AG10803 (cell line): ENCODE results near the gene TLR9.

ENCODE experiments used
- DNase-seq: peaks from one replicate; pipeline ENCODE4 v3.0.0; 2010; ENCODE audit warnings: low read depth
- H3K4me3 ChIP-seq: 2 replicates; pipeline ENCODE4 v1.5.1; 2011; ENCODE audit warnings: mild to moderate bottlenecking, low read length, control low read depth
- TF ChIP-seq, protein P1 (sequence below): conservative IDR thresholded peaks from 2 replicates; pipeline ENCODE4 v1.5.1; 2011; ENCODE audit warnings: mild to moderate bottlenecking, low read length, control low read depth, inconsistent platforms

TLR9 gene

DNA sequence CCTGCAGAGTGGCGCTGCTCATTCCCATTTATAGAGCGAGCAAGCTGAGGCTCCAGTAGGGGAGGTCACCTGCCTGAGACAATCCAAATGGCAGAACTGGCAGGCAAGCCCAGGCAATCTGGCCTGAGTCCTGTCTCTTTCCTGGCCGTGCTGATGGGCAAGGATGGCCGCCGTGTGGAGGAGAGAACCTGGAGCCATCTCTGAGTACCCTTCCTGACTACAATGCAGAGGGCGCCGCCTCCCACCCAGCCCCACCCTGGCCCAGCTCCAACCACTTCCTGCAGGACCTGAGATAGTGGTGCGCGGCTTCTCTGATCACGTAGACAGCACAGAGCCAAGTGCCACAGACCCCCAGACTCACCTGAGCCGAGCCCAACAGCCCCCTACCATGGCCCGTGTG is 7.0 kb downstream of the TLR9 start:
- TF ChIP-seq, protein P1, sequence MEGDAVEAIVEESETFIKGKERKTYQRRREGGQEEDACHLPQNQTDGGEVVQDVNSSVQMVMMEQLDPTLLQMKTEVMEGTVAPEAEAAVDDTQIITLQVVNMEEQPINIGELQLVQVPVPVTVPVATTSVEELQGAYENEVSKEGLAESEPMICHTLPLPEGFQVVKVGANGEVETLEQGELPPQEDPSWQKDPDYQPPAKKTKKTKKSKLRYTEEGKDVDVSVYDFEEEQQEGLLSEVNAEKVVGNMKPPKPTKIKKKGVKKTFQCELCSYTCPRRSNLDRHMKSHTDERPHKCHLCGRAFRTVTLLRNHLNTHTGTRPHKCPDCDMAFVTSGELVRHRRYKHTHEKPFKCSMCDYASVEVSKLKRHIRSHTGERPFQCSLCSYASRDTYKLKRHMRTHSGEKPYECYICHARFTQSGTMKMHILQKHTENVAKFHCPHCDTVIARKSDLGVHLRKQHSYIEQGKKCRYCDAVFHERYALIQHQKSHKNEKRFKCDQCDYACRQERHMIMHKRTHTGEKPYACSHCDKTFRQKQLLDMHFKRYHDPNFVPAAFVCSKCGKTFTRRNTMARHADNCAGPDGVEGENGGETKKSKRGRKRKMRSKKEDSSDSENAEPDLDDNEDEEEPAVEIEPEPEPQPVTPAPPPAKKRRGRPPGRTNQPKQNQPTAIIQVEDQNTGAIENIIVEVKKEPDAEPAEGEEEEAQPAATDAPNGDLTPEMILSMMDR = no peak
- H3K4me3 ChIP-seq = no peak overlapping the region

DNA sequence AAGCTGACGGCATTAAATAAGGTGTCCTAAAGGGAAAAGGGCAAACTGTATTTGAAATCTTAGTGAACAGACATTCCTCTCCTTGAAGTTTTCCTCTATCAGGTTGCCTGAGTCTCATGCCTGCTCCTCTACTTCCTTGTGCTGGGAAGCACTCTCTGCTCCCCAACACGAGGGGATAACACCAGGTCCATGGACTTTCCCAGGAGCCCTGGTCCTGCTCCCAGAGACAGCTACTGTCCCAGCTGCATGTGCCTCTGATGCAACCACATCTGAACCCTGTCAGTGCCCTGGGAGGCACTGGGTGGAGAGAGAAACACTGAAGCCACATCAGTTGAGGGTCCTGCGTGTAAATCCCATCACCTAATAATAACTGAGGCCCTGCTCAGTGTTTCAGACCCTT is 7.4 kb downstream of the TLR9 start:
- no peak overlapping the region for H3K4me3 ChIP-seq
- TF ChIP-seq, protein P1 = no peak
- DNase-seq = no peak

More for the DNA sequence above, 7.0 kb downstream of the TLR9 start:
- no peak for DNase-seq

DNA sequence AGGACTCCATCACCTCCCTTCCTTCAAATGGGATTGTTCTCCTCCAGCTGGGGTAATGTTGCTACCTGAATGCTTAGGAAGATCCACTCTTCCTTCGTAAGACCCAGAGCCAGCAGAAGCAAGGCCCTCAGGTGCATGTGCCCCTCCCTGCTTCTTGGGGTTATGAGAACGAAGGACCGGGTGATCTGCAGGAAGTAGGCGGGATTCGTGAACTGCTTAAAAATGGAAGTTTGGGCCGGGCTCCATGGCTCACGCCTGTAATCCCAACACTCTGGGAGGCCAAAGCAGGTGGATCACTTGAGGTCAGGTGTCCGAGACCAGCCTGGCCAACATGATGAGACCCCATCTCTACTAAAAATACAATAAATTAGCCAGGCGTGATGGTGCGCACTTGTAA is 8.0 kb downstream of the TLR9 start:
- no peak overlapping the region for H3K4me3 ChIP-seq
- no peak for DNase-seq
- TF ChIP-seq, protein P1 = no peak

DNA sequence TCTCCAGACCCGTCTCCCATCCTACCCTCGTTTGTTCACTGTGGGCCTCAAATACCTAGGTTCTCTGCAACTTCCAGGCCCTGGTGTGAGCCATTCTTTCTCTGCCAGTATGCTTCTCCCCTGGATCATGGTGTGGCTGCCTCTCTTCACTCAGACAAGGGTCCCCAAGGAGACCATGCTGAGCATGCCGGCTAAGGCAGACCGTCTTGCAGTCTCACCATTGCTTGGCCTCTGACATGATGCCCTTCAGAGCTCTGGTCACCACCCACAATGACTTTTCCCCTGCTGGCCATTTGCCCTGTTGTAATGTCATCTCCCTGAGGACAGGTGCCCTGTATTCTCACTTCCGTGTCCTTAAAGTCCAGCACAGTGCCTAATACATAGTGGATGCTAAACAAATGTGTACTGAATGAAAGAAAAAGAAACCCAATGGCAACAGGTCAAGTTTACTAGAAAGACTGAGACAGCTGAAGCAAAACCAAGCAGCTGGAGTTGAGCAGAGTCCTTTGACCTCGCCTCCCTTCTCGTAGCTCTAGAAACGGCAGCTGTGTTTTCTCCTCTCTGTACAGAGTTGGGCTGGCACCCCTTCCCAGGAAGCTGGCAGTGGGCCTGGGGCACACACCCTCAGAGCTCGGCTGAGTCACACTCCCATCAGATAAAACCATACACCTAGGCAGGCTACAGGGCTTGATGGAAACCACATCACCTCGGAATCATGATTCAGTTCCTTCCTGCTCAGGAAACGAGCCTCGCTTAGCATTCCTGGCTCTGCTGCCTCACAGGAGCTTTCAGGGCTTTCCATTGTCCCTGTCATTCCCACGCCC is 8.6 kb downstream of the TLR9 start:
- peak; percentile 52 for DNase-seq
- H3K4me3 ChIP-seq = no peak overlapping the region
- TF ChIP-seq, protein P1 = no peak

DNA sequence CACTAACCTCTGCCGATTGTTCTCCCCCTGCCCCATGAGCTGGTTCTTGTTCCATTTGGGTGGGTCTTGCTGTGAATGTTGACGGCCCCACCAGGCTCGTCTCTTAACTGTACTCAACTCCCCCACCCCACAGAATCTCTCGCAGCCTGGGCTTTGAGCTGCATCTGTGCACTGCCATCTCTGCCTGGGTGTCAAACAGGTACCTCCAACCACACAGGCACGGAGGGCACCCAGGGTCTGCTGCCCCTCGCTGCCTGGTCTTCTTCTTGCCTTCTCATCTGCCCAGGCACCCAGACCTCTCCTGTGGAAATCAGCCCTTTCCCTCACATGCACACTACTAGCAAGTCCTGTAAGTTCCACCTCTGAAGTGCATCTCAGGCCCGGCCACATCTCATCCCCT is 10.1 kb downstream of the TLR9 start:
- TF ChIP-seq, protein P1 = no peak
- H3K4me3 ChIP-seq = no peak overlapping the region
- no peak for DNase-seq

DNA sequence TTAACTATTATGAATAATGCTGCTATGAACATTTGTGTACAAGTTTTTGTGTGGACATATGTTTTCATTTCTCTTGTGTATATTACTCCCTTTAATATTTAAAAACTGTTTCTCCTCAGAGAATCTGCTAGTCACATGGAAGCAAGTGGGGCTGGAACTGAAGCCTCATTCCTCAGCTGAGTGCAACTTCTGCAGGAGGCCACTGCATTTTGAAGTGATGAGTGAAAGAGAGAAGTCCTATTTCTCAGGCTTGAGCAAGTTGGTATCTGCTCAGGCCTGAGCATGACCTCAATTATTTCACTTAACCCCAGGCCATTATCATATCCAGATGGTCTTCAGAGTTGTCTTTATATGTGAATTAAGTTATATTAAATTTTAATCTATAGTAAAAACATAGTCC is 11.5 kb downstream of the TLR9 start:
- peak; percentile 71 for DNase-seq
- H3K4me3 ChIP-seq = no peak overlapping the region
- TF ChIP-seq, protein P1 = no peak

DNA sequence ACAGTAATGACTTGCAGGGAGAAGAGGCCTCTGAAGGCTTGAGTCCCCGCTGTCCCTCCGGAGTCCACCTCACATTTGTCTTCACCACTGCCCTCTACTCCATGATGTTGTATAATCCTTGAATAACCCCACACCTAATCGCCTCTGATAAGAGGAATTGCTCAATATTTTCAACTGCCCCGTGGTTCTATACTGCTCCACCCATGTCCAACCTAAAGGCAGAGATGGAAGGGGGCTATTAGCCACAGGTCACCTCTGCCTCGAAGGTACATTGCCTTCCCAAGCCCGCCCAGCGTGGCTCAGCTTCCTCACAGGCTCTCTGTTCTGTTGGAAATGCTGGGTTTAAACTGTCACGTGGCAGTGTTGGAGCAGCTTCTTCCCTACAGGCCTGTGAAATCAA is 12.4 kb downstream of the TLR9 start:
- TF ChIP-seq, protein P1 = no peak
- no peak overlapping the region for H3K4me3 ChIP-seq
- no peak for DNase-seq
